Iris pigment epithelial cell (primary cell): ENCODE measurements around the gene ODAD4.
"Not testable (repeated sequence)": the region's sequence is repeated elsewhere in the genome, so short reads cannot be mapped to it uniquely, and the experiment has no call there.

Experiments used
- DNase-seq: peaks from one replicate; pipeline ENCODE4 v3.0.0-alpha.2; 2011; ENCODE audit warnings: low read depth

Gene ODAD4

GRCh38 chr17:41914358-41914766 lies 16.1 kb upstream of the ODAD4 start:
- DNase-seq = no peak

GRCh38 chr17:41915020-41915419 lies 15.4 kb upstream of the ODAD4 start:
- no peak for DNase-seq

- DNase-seq = no peak
Observed at GRCh38 chr17:41915566-41915965, 14.9 kb upstream of the ODAD4 start.

DNA sequence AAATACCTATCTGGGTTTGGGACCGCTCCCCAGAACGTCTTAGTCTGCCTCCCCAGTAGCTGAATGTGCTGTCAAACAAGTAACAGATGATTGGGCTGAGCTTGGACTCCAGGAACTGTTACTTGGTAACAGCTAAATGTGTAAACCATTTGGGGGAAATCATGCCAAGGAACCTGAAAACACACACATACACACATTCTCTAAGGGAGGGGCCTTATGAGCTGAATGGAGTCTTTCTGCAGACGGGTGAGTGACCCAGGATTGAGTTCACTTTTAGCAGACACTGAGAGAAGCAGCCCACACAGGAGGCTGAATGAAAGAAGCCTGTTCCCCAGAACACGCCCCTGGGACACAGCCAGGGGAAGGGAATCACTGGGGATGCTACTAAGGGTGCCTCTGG lies 13.2 kb upstream of the ODAD4 start:
- peak; percentile 60 for DNase-seq

GRCh38 chr17:41917679-41918313 lies 12.6 kb upstream of the ODAD4 start:
- DNase-seq = peak; percentile 28

DNA sequence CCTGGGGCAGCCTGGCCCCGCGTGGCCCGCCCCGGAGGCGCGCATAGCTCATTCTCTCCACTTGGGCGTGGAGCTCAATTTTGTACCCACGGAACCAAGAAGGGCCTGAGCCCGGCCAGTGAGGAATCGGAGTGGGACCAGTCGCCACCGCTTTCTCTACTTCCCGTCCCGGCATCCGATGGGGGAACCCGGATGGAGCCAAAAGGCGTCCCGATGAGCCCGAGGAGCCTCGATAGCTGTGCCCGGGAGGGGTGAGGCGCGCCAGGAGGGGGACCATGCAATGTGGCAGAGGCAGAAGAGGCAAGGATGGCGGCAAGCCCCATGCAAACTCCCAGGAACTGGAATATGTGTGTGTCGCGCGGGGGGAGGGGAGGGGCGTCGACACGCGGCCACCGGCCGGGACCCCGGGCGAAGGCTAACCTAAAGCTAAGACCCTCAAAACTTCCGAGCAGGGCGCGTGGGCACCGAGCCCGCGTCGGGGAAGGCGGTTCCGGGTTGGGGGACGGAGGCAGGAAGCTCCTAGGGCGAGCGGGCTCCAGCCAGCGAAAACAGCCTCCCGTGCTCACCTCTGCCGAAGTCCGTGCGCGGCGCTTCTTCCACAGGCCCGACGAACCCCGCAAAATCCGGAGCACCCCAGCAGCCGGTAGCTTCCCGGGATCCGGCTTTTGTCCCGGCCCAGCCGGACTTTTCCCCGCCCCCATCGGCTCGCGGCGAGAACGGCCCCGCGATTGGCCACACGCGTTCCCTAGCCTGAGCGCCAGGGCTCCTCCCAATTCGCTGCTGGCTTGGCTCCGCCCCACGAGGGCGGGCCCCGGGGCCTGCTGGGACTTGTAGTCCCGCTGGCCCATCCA lies 11.9 kb upstream of the ODAD4 start, which contains the start of gene ACLY:
Gene ACLY (minus strand): TSS at position 638 of the 851 bp plus-strand sequence. CDS start 5,078 bp downstream, outside the sequence.
- peak; percentile 97 for DNase-seq

GRCh38 chr17:41919165-41919817 lies 11.1 kb upstream of the ODAD4 start:
- DNase-seq = peak; percentile 71

GRCh38 chr17:41919840-41920579 lies 10.4 kb upstream of the ODAD4 start:
- peak; percentile 34 for DNase-seq

DNA sequence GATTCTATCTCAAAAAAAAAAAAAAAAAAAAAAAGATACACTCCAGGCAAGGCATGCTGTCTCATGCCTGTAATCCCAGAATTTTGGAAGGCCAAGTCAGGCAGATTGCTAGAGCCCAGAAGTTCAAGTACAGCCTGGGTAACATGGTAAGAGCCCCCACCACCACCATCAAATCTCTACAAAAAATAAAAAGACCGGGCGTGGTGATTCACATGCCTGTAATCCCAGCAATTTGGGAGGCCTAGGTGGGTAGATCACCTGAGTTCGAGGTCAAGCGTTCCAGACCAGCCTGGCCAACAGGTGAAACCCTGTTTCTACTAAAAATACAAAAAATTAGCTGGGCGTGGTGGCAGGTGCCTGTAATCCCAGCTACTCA lies 9.8 kb upstream of the ODAD4 start:
- DNase-seq = no peak

- peak; percentile 32 for DNase-seq
Observed at GRCh38 chr17:41925991-41926590, 4.3 kb upstream of the ODAD4 start.

GRCh38 chr17:41928693-41929251 lies 1.6 kb upstream of the ODAD4 start:
- no peak for DNase-seq

DNA sequence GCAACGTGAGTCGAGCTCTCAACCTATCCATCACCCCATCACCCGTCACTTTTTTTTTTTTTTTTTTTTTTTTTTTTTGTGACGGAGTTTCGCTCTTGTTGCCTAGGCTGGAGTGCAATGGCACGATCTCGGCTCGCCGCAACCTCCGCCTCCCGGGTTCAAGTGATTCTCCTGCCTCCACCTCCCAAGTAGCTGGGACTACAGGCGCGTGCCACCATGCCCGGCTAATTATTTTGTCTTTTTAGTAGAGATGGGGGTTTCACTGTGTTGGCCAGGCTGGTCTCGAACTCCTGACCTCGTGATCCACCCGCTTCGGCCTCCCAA lies 378 bp downstream of the ODAD4 start:
- DNase-seq = not testable (repeated sequence)

DNA sequence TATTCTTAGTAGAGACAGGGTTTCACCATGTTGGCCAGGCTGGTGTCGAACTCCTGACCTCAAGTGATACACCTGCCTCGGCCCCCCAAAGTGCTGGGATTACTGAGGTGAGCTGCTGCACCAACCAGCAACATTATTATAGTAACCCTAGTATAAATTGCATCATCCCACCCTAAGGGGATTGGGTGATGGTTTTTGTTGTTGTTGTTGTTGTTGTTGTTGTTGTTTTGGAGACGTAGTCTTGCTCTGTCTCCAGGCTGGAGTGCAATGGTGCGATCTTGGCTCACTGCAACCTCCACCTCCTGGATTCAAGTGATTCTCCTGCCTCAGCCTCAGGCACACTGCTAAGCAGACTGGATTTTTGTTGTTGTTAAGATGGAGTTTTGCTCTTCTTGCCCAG lies 1.3 kb downstream of the ODAD4 start:
- not testable (repeated sequence) for DNase-seq

- DNase-seq = no peak
Observed at GRCh38 chr17:41932816-41933389, 2.5 kb downstream of the ODAD4 start.

DNA sequence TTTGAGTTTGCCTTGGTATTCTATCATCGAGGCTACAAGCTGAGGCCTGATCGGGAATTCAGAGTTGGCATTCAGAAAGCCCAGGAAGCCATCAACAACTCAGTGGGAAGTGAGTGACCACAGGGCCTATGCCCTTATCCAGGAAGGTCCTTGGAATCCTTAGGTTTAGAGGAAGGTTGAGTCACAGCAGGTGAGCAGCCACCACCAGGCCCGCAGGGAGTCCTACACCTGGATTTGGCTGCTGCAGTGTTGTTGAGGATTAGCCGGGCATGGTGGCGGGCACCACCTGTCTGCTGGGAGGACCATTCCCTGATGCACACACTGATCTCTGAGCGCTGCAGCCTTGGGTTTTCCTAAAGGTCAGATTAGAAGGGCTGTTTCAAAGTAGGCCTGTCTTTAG lies 5.2 kb downstream of the ODAD4 start:
- no peak for DNase-seq

GRCh38 chr17:41937970-41938954 lies 7.8 kb downstream of the ODAD4 start:
- DNase-seq = no peak

DNA sequence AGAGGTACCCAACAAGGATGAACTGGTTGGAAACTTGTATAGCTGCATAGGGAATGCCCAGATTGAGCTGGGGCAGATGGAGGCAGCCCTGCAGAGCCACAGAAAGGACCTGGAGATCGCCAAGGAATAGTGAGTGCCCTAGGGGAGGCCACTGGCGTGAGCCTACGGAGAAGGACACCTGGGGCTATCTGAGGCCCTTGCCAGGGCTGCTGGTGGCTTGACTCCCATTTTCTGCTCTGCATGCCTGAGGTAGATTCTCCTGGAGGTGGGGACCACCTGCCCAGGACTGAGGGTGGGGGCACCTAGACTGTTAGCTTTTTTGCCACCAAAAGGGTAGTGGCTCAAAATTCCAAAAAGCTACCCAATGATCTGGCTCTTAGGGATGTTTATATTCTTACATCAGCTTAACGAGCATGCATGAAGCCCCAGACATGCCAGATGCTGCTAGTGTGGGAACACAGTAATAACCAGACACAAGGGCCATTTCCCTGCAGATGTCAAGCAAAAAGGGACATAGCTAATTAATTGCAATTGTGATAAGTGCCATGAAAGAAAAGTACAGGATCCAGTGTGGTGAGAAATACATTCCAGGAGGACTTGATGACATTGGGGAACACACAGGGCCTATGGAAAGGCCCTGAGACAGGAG lies 8.8 kb downstream of the ODAD4 start:
- no peak for DNase-seq

GRCh38 chr17:41939693-41940090 lies 9.3 kb downstream of the ODAD4 start:
- no peak for DNase-seq

- no peak for DNase-seq
Observed at GRCh38 chr17:41941168-41941567, 10.8 kb downstream of the ODAD4 start.
